22Rv1 (cell line): ENCODE data around the gene SLC12A7.

ENCODE experiments used
- CTCF ChIP-seq: fragments of 450-650 bp; IDR thresholded peaks from 2 replicates; pipeline ENCODE4 v1.5.1; 2017; ENCODE audit warnings: mild to moderate bottlenecking
- ZFX ChIP-seq: fragments of 450-650 bp; IDR thresholded peaks from 2 replicates; pipeline ENCODE4 v1.6.1; 2017; ENCODE audit warnings: antibody characterized with exemption, borderline replicate concordance

- TF ChIP-seq CTCF (no peak), ZFX (no peak)
Observed at GRCh38 chr5:1113332-1113690, 1.4 kb upstream of the SLC12A7 start.
